Calu3 (cell line): ENCODE measurements around the gene HRH3. TPM values are rescaled to one million over a fixed set of nuclear protein-coding genes. Genes with fewer than 3 reads are reported as not detected.
A peak's percentile ranks its signal among the peaks of the same experiment; 100 is the strongest.

Experiments used
- BruUV-seq: library from RNA; stranded (reverse); fragments of 400-500 nt; replicated peaks from 2 replicates; lab custom pipeline; 2021; lab: Mats Ljungman, UMichigan
- CTCF ChIA-PET: fragments of 300-600 bp; sonication (Branson Sonifier 250); formaldehyde crosslinking; loops from one replicate; lab custom pipeline; 2022; ENCODE audit warnings: antibody characterized with exemption; lab: Charles Lee
- DNase-seq: peaks from one replicate; pipeline ENCODE4 v3.0.0; 2022
- H3K27ac Mint-ChIP-seq: one replicate; pipeline ENCODE4 v1.8.0; 2022; ENCODE audit warnings: mixed read lengths; ENCODE audit not compliant: unreplicated experiment
- H3K27me3 Mint-ChIP-seq: one replicate; pipeline ENCODE4 v1.8.0; 2022; ENCODE audit warnings: mixed read lengths; ENCODE audit not compliant: unreplicated experiment
- H3K36me3 Mint-ChIP-seq: one replicate; pipeline ENCODE4 v1.8.0; 2022; ENCODE audit warnings: mild to moderate bottlenecking, moderate library complexity, mixed read lengths; ENCODE audit not compliant: insufficient read depth, unreplicated experiment
- H3K4me1 Mint-ChIP-seq: one replicate; pipeline ENCODE4 v1.8.0; 2022; ENCODE audit warnings: mild to moderate bottlenecking, low read depth, mixed read lengths; ENCODE audit not compliant: unreplicated experiment
- H3K4me3 Mint-ChIP-seq: one replicate; pipeline ENCODE4 v1.8.0; 2022; ENCODE audit warnings: mild to moderate bottlenecking, low read depth, moderate library complexity, mixed read lengths; ENCODE audit not compliant: unreplicated experiment
- H3K9me3 Mint-ChIP-seq: one replicate; pipeline ENCODE4 v1.8.0; 2022; ENCODE audit warnings: low read depth, mixed read lengths; ENCODE audit not compliant: unreplicated experiment
- intact Hi-C: fragments of 100-400 bp; cut with micrococcal nuclease; formaldehyde crosslinking; loops from one replicate; pipeline ENCODE4 v1.10.0; 2022; ENCODE audit not compliant: unreplicated experiment
- total RNA-seq: library from RNA; stranded (reverse); gene quantifications from 2 replicates; pipeline ENCODE4 v1.2.3, GENCODE V29; 2022
- TF ChIP-seq, protein P1 (sequence below): fragments of 200-600 bp; IDR thresholded peaks from one replicate; pipeline ENCODE4 v1.8.0; 2022; ENCODE audit warnings: antibody characterized with exemption; ENCODE audit not compliant: unreplicated experiment

The HRH3 gene
- total RNA-seq, 1 experiment from 2014 or later: not detected

- peak; percentile 46 for DNase-seq
- intact Hi-C loops: no loop called here
- Mint-ChIP-seq H3K9me3 (no peaks in the 10 kb centered on the region), H3K36me3 (peaks cover 69% of the 10 kb centered on the region), H3K27me3 (peaks cover 2% of the 10 kb centered on the region), H3K4me3 (peak overlapping the region; percentile 88), H3K27ac (peak overlapping the region; percentile 48), H3K4me1 (peaks cover 54% of the 10 kb centered on the region)
- CTCF ChIA-PET: interaction anchor here (1.1 kb wide), 1 partner anchor 141 kb away, joined by 3 read pairs; no protein-coding TSS in a partner anchor
- no TSS peak for BruUV-seq
- TF ChIP-seq, protein P1, sequence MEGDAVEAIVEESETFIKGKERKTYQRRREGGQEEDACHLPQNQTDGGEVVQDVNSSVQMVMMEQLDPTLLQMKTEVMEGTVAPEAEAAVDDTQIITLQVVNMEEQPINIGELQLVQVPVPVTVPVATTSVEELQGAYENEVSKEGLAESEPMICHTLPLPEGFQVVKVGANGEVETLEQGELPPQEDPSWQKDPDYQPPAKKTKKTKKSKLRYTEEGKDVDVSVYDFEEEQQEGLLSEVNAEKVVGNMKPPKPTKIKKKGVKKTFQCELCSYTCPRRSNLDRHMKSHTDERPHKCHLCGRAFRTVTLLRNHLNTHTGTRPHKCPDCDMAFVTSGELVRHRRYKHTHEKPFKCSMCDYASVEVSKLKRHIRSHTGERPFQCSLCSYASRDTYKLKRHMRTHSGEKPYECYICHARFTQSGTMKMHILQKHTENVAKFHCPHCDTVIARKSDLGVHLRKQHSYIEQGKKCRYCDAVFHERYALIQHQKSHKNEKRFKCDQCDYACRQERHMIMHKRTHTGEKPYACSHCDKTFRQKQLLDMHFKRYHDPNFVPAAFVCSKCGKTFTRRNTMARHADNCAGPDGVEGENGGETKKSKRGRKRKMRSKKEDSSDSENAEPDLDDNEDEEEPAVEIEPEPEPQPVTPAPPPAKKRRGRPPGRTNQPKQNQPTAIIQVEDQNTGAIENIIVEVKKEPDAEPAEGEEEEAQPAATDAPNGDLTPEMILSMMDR: no peak
Observed at GRCh38 chr20:62241506-62241905, 21.4 kb upstream of the HRH3 start.

GRCh38 chr20:62240020-62240685 lies 20.1 kb upstream of the HRH3 start:
- TSS peak; percentile 45 for BruUV-seq
- H3K9me3 Mint-ChIP-seq: no peaks in the 10 kb centered on the region
- TF ChIP-seq, protein P1: no peak
- no peak for DNase-seq
- H3K27ac Mint-ChIP-seq: peak overlapping the region; percentile 84
- H3K4me1 Mint-ChIP-seq: peaks cover 56% of the 10 kb centered on the region
- peaks cover 13% of the 10 kb centered on the region for H3K27me3 Mint-ChIP-seq
- H3K36me3 Mint-ChIP-seq: peaks cover 64% of the 10 kb centered on the region
- CTCF ChIA-PET: interaction anchor here (0.6 kb wide), 1 partner anchor 12 kb away, joined by 3 read pairs; no protein-coding TSS in a partner anchor
- intact Hi-C loops: no loop called here
- H3K4me3 Mint-ChIP-seq: peak overlapping the region; percentile 88

- peaks cover 13% of the 10 kb centered on the region for H3K27me3 Mint-ChIP-seq
- intact Hi-C loops: no loop called here
- peak overlapping the region; percentile 84 for H3K27ac Mint-ChIP-seq
- peaks cover 56% of the 10 kb centered on the region for H3K4me1 Mint-ChIP-seq
- H3K4me3 Mint-ChIP-seq: peak overlapping the region; percentile 88
- CTCF ChIA-PET: interaction anchor here (0.6 kb wide), 1 partner anchor 13 kb away, joined by 3 read pairs; no protein-coding TSS in a partner anchor
- TF ChIP-seq, protein P1: no peak
- DNase-seq: peak; percentile 40
- H3K9me3 Mint-ChIP-seq: no peaks in the 10 kb centered on the region
- H3K36me3 Mint-ChIP-seq: peaks cover 58% of the 10 kb centered on the region
- BruUV-seq: no TSS peak
Observed at GRCh38 chr20:62239278-62239879, 19.3 kb upstream of the HRH3 start.

- peaks cover 56% of the 10 kb centered on the region for H3K4me1 Mint-ChIP-seq
- BruUV-seq: no TSS peak
- H3K4me3 Mint-ChIP-seq: peak overlapping the region; percentile 88
- CTCF ChIA-PET: no interaction called here
- no peaks in the 10 kb centered on the region for H3K9me3 Mint-ChIP-seq
- TF ChIP-seq, protein P1: no peak
- peaks cover 13% of the 10 kb centered on the region for H3K27me3 Mint-ChIP-seq
- H3K36me3 Mint-ChIP-seq: peaks cover 52% of the 10 kb centered on the region
- H3K27ac Mint-ChIP-seq: peak overlapping the region; percentile 94
- peak; percentile 64 for DNase-seq
- intact Hi-C loops: no loop called here
Observed at GRCh38 chr20:62238569-62239277, 18.6 kb upstream of the HRH3 start.
